HPDE6-E6E7 (cell line): Measurements from ENCODE around the gene PHKA2.
"Not testable (repeated sequence)": the region's sequence is repeated elsewhere in the genome, so short reads cannot be mapped to it uniquely, and the experiment has no call there.

Source experiments
- DNase-seq: peaks from one replicate; pipeline ENCODE4 v3.0.0; 2011; ENCODE audit warnings: missing footprints; ENCODE audit errors: extremely low spot score

PHKA2 gene

GRCh38 chrX:18864390-18864920 is 119.5 kb downstream of the PHKA2 start:
- no peak for DNase-seq

GRCh38 chrX:18861511-18861910 is 122.4 kb downstream of the PHKA2 start:
- DNase-seq = no peak

- DNase-seq = no peak
Measured at GRCh38 chrX:18856645-18856997, 127.3 kb downstream of the PHKA2 start.

- DNase-seq = no peak
Measured at GRCh38 chrX:18855919-18856644, 127.8 kb downstream of the PHKA2 start.

GRCh38 chrX:18847901-18848300 is 136.0 kb downstream of the PHKA2 start:
- DNase-seq = not testable (repeated sequence)
